Left ventricle myocardium inferior (tissue), 1 donor: Measurements from ENCODE around the gene PRR5L. TPM values are rescaled to one million over a fixed set of nuclear protein-coding genes. Genes with fewer than 3 reads are reported as not detected.
"Not testable (repeated sequence)": the region's sequence is repeated elsewhere in the genome, so short reads cannot be mapped to it uniquely, and the experiment has no call there.

Experiments used
- DNase-seq: peaks from one replicate; pipeline ENCODE4 v3.0.0-alpha.2; 2020
- H3K27ac ChIP-seq: fragments of 200-600 bp; replicated peaks from 2 replicates; pipeline ENCODE4 v1.8.0; 2021
- H3K27me3 ChIP-seq: fragments of 200-600 bp; 2 replicates; pipeline ENCODE4 v1.8.0; 2021; ENCODE audit warnings: low read depth
- H3K36me3 ChIP-seq: fragments of 200-600 bp; 2 replicates; pipeline ENCODE4 v1.8.0; 2021
- H3K4me1 ChIP-seq: fragments of 200-600 bp; 2 replicates; pipeline ENCODE4 v1.8.0; 2021
- H3K4me3 ChIP-seq: fragments of 200-600 bp; 2 replicates; pipeline ENCODE4 v1.8.0; 2021; ENCODE audit warnings: mild to moderate bottlenecking, moderate library complexity
- H3K9me3 ChIP-seq: fragments of 200-600 bp; replicated peaks from 2 replicates; pipeline ENCODE4 v1.8.0; 2021
- CTCF ChIP-seq: fragments of 200-600 bp; IDR thresholded peaks from 2 replicates; pipeline ENCODE4 v1.8.0; 2021; ENCODE audit warnings: antibody characterized with exemption, mild to moderate bottlenecking, borderline replicate concordance
- intact Hi-C: fragments of 100-400 bp; cut with micrococcal nuclease; formaldehyde crosslinking; loops from one replicate; pipeline ENCODE4 v1.11.0; 2022
- total RNA-seq: library from RNA; stranded (reverse); fragmentation: NEBNext Ultra II Directional; extraction: Animal tissue kit (Norgen Biotek cat#: 25700); gene quantifications from one replicate; pipeline ENCODE4 v1.2.1, GENCODE V29; 2021
- donor health status: DM: no; HTN: yes; CAD: no; lungs with severe emphysema.

Gene PRR5L
- total RNA-seq, 1 donor from 2014 or later, result 1.3 TPM

GRCh38 chr11:36313750-36314433 lies 17.8 kb downstream of the PRR5L start:
- no peaks in the 10 kb centered on the region for H3K9me3 ChIP-seq
- no peak for DNase-seq
- H3K4me3 ChIP-seq, result no peak overlapping the region
- H3K4me1 ChIP-seq, result peaks cover 13% of the 10 kb centered on the region
- peaks cover 39% of the 10 kb centered on the region for H3K27me3 ChIP-seq
- H3K36me3 ChIP-seq, result no peaks in the 10 kb centered on the region
- H3K27ac ChIP-seq, result no peak overlapping the region
- TF ChIP-seq CTCF, result no peak
- intact Hi-C loops, result no loop called here

GRCh38 chr11:36314434-36314767 lies 18.3 kb downstream of the PRR5L start:
- peaks cover 13% of the 10 kb centered on the region for H3K4me1 ChIP-seq
- H3K27ac ChIP-seq, result no peak overlapping the region
- DNase-seq, result no peak
- intact Hi-C loops, result no loop called here
- H3K4me3 ChIP-seq, result no peak overlapping the region
- H3K9me3 ChIP-seq, result no peaks in the 10 kb centered on the region
- H3K27me3 ChIP-seq, result peaks cover 39% of the 10 kb centered on the region
- H3K36me3 ChIP-seq, result no peaks in the 10 kb centered on the region
- no peak for TF ChIP-seq CTCF

- TF ChIP-seq CTCF, result no peak
- H3K4me3 ChIP-seq, result no peak overlapping the region
- no peak overlapping the region for H3K27ac ChIP-seq
- no peaks in the 10 kb centered on the region for H3K36me3 ChIP-seq
- no peak for DNase-seq
- H3K4me1 ChIP-seq, result peaks cover 13% of the 10 kb centered on the region
- no peaks in the 10 kb centered on the region for H3K9me3 ChIP-seq
- intact Hi-C loops, result no loop called here
- H3K27me3 ChIP-seq, result peaks cover 47% of the 10 kb centered on the region
These were observed 20.0 kb downstream of the PRR5L start for GRCh38 chr11:36316049-36316448.

GRCh38 chr11:36317992-36318391 lies 21.9 kb downstream of the PRR5L start:
- H3K9me3 ChIP-seq, result no peaks in the 10 kb centered on the region
- intact Hi-C loops, result no loop called here
- peaks cover 13% of the 10 kb centered on the region for H3K4me1 ChIP-seq
- DNase-seq, result no peak
- H3K27me3 ChIP-seq, result peaks cover 39% of the 10 kb centered on the region
- no peak overlapping the region for H3K4me3 ChIP-seq
- no peaks in the 10 kb centered on the region for H3K36me3 ChIP-seq
- no peak overlapping the region for H3K27ac ChIP-seq
- TF ChIP-seq CTCF, result no peak

- H3K4me3 ChIP-seq, DNase-seq, H3K36me3 ChIP-seq, H3K27ac ChIP-seq, H3K27me3 ChIP-seq, H3K9me3 ChIP-seq, intact Hi-C loops, H3K4me1 ChIP-seq: not testable (repeated sequence)
These were observed 28.9 kb downstream of the PRR5L start for GRCh38 chr11:36324956-36325355.

- DNase-seq, H3K27me3 ChIP-seq, H3K4me3 ChIP-seq, H3K4me1 ChIP-seq, H3K36me3 ChIP-seq, intact Hi-C loops, H3K27ac ChIP-seq, H3K9me3 ChIP-seq: not testable (repeated sequence)
These were observed 29.3 kb downstream of the PRR5L start for GRCh38 chr11:36325403-36325802.
